H9 (cell line): ENCODE measurements around the gene GPX7. TPM values are rescaled to one million over a fixed set of nuclear protein-coding genes. Genes with fewer than 3 reads are reported as not detected.

ENCODE experiments used
- DNase-seq: peaks from one replicate; pipeline ENCODE4 v3.0.0-alpha.2; 2017
- H2AFZ ChIP-seq: one replicate; pipeline ENCODE4 v1.6.1; 2013; ENCODE audit warnings: mild to moderate bottlenecking, low read length, control low read depth, moderate library complexity
- H2AK5ac ChIP-seq: 2 replicates; pipeline ENCODE4 v1.6.1; 2013; ENCODE audit warnings: low read length, control low read depth, mixed read lengths; ENCODE audit not compliant: insufficient read length
- H2BK120ac ChIP-seq: one replicate; pipeline ENCODE4 v1.6.1; 2013; ENCODE audit warnings: low read depth, mild to moderate bottlenecking, low read length, control low read depth, inconsistent platforms; ENCODE audit not compliant: poor library complexity, severe bottlenecking
- H2BK12ac ChIP-seq: 2 replicates; pipeline ENCODE4 v1.6.1; 2013; ENCODE audit warnings: low read length, control low read depth, mixed read lengths, low read depth; ENCODE audit not compliant: insufficient read length
- H2BK15ac ChIP-seq: 2 replicates; pipeline ENCODE4 v1.6.1; 2013; ENCODE audit warnings: low read depth, low read length, control low read depth
- H2BK20ac ChIP-seq: one replicate; pipeline ENCODE4 v1.6.1; 2013; ENCODE audit warnings: low read depth, mild to moderate bottlenecking, low read length, control low read depth, inconsistent platforms; ENCODE audit not compliant: poor library complexity, severe bottlenecking
- H2BK5ac ChIP-seq: 2 replicates; pipeline ENCODE4 v1.6.1; 2013; ENCODE audit warnings: low read length, control low read depth, mixed read lengths; ENCODE audit not compliant: insufficient read length
- H3K14ac ChIP-seq: 2 replicates; pipeline ENCODE4 v1.6.1; 2013; ENCODE audit warnings: low read length, control low read depth; ENCODE audit not compliant: insufficient read depth
- H3K18ac ChIP-seq: 2 replicates; pipeline ENCODE4 v1.6.1; 2013; ENCODE audit warnings: low read depth, mild to moderate bottlenecking, mixed read lengths, low read length, control low read depth; ENCODE audit not compliant: insufficient read length
- H3K23ac ChIP-seq: 2 replicates; pipeline ENCODE4 v1.6.1; 2013; ENCODE audit warnings: low read length, control low read depth, mixed read lengths, low read depth; ENCODE audit not compliant: insufficient read length
- H3K23me2 ChIP-seq: 2 replicates; pipeline ENCODE4 v1.6.1; 2013; ENCODE audit warnings: low read depth, mild to moderate bottlenecking, mixed read lengths, low read length, control low read depth; ENCODE audit not compliant: insufficient read length, poor library complexity, severe bottlenecking
- H3K27ac ChIP-seq: 2 replicates; pipeline ENCODE4 v1.5.1; 2013; ENCODE audit warnings: low read length, control low read depth, mixed read lengths, low read depth; ENCODE audit not compliant: insufficient read length
- H3K27me3 ChIP-seq: 2 replicates; pipeline ENCODE4 v1.6.1; 2013; ENCODE audit warnings: low read length, control low read depth, inconsistent platforms; ENCODE audit not compliant: insufficient read depth
- H3K4ac ChIP-seq: 2 replicates; pipeline ENCODE4 v1.6.1; 2013; ENCODE audit warnings: low read depth, mild to moderate bottlenecking, control low read depth, inconsistent platforms, low read length, moderate library complexity
- H3K4me1 ChIP-seq: 2 replicates; pipeline ENCODE4 v1.6.1; 2013; ENCODE audit warnings: low read length, control low read depth, inconsistent platforms; ENCODE audit not compliant: insufficient read depth
- H3K4me2 ChIP-seq: 2 replicates; pipeline ENCODE4 v1.6.1; 2013; ENCODE audit warnings: low read length, control low read depth, mixed read lengths; ENCODE audit not compliant: insufficient read length, insufficient read depth
- H3K56ac ChIP-seq: 2 replicates; pipeline ENCODE4 v1.6.1; 2013; ENCODE audit warnings: low read depth, mild to moderate bottlenecking, mixed read lengths, low read length, control low read depth; ENCODE audit not compliant: insufficient read length
- H3K79me1 ChIP-seq: 2 replicates; pipeline ENCODE4 v1.6.1; 2013; ENCODE audit warnings: low read depth, mild to moderate bottlenecking, moderate library complexity, low read length, control low read depth, inconsistent platforms; ENCODE audit not compliant: insufficient read depth, poor library complexity, severe bottlenecking
- H3K79me2 ChIP-seq: 2 replicates; pipeline ENCODE4 v1.6.1; 2013; ENCODE audit warnings: low read length, control low read depth, inconsistent platforms; ENCODE audit not compliant: insufficient read depth
- H3K9ac ChIP-seq: 2 replicates; pipeline ENCODE4 v1.6.1; 2013; ENCODE audit warnings: low read length, control low read depth, mixed read lengths; ENCODE audit not compliant: insufficient read length; ENCODE audit errors: extremely low read depth
- H3K9me3 ChIP-seq: one replicate; pipeline ENCODE4 v1.6.1; 2013; ENCODE audit warnings: low read depth, low read length, inconsistent platforms; ENCODE audit not compliant: control insufficient read depth
- H3T11ph ChIP-seq: one replicate; pipeline ENCODE4 v1.6.1; 2013; ENCODE audit warnings: mild to moderate bottlenecking, low read length, control low read depth, inconsistent platforms
- H4K20me1 ChIP-seq: one replicate; pipeline ENCODE4 v1.6.1; 2013; ENCODE audit not compliant: control insufficient read depth, insufficient read length, insufficient read depth
- H4K5ac ChIP-seq: 2 replicates; pipeline ENCODE4 v1.6.1; 2013; ENCODE audit warnings: low read depth, mild to moderate bottlenecking, mixed read lengths, low read length, control low read depth; ENCODE audit not compliant: insufficient read length
- H4K8ac ChIP-seq: replicated peaks from 2 replicates; pipeline ENCODE4 v1.6.1; 2013; ENCODE audit warnings: low read length, control low read depth, mixed read lengths, low read depth; ENCODE audit not compliant: insufficient read length
- H4K91ac ChIP-seq: 2 replicates; pipeline ENCODE4 v1.6.1; 2013; ENCODE audit warnings: low read depth, mild to moderate bottlenecking, moderate library complexity, mixed read lengths, low read length, control low read depth; ENCODE audit not compliant: insufficient read length
- H3K27ac Mint-ChIP-seq, 3 experiments: 2 replicates in 2 of 3; 3 replicates in 1 of 3; pipeline ENCODE4 v1.8.0; 2020 to 2021; ENCODE audit warnings: mixed read lengths in 3 of 3, mild to moderate bottlenecking in 1 of 3, moderate library complexity in 1 of 3
- H3K27me3 Mint-ChIP-seq: 2 replicates; pipeline ENCODE4 v1.8.0; 2021; ENCODE audit warnings: low read depth, mild to moderate bottlenecking, moderate library complexity, mixed read lengths
- H3K36me3 Mint-ChIP-seq, 3 experiments: 2 replicates in 2 of 3; 3 replicates in 1 of 3; pipeline ENCODE4 v1.8.0; 2020 to 2021; ENCODE audit warnings: low read depth in 3 of 3, mixed read lengths in 3 of 3; ENCODE audit not compliant: insufficient read depth in 1 of 3
- H3K4me1 Mint-ChIP-seq, 2 experiments: 2 replicates each; pipeline ENCODE4 v1.8.0; 2020; ENCODE audit warnings: mixed read lengths in 2 of 2
- H3K4me3 Mint-ChIP-seq, 2 experiments: 2 replicates in 1 of 2; 3 replicates in 1 of 2; pipeline ENCODE4 v1.8.0; 2020 to 2021; ENCODE audit warnings: mild to moderate bottlenecking in 2 of 2, mixed read lengths in 2 of 2, moderate library complexity in 1 of 2
- H3K9me3 Mint-ChIP-seq, 2 experiments: 2 replicates in 1 of 2; 3 replicates in 1 of 2; pipeline ENCODE4 v1.8.0; 2020; ENCODE audit warnings: mild to moderate bottlenecking in 2 of 2, mixed read lengths in 2 of 2, moderate library complexity in 1 of 2
- CTCF ChIP-seq: fragments of 200-600 bp; sonication (generic); conservative IDR thresholded peaks from 3 replicates; pipeline ENCODE4 v1.8.0; 2021; ENCODE audit warnings: antibody characterized with exemption, mild to moderate bottlenecking
- WGBS: extraction: QIAGEN DNeasy Blood & Tissue Kit; methylation state at CpG from one replicate; pipeline ENCODE4 v1.1.7; 2013; ENCODE audit warnings: missing lambda C conversion rate, low lambda C conversion rate, mixed read lengths; ENCODE audit not compliant: insufficient read length; ENCODE audit errors: extremely low coverage; 5-methylcytosine and 5-hydroxymethylcytosine counted together
- total RNA-seq: library from RNA; stranded (reverse); gene quantifications from 2 replicates; pipeline ENCODE4 v1.2.1, GENCODE V29; 2021

GPX7 gene
- total RNA-seq, 1 experiment from 2014 or later = 12.1 TPM

GRCh38 chr1:52592637-52593323 is 9.4 kb upstream of the GPX7 start:
- no peak overlapping the region for H3K4me3 Mint-ChIP-seq
- H2BK120ac ChIP-seq = no peak overlapping the region
- DNase-seq = no peak
- no peaks in the 10 kb centered on the region for H3K27me3 ChIP-seq
- no peaks in the 10 kb centered on the region for H3K79me1 ChIP-seq
- H3K4me1 Mint-ChIP-seq = peaks cover 16 to 30% of the 10 kb centered on the region in 2 experiments
- no peak overlapping the region for H4K8ac ChIP-seq
- H3K56ac ChIP-seq = no peak overlapping the region
- H3T11ph ChIP-seq = no peak overlapping the region
- H3K4me2 ChIP-seq = no peak overlapping the region
- H3K27me3 Mint-ChIP-seq = no peaks in the 10 kb centered on the region
- no peaks in the 10 kb centered on the region for H3K79me2 ChIP-seq
- H2BK15ac ChIP-seq = no peak overlapping the region
- H2BK12ac ChIP-seq = no peak overlapping the region
- H3K9me3 ChIP-seq = no peaks in the 10 kb centered on the region
- H3K9ac ChIP-seq = no peak overlapping the region
- no peak overlapping the region for H4K91ac ChIP-seq
- no peak overlapping the region for H3K27ac ChIP-seq
- H2BK20ac ChIP-seq = no peak overlapping the region
- no peak overlapping the region for H3K23ac ChIP-seq
- no peaks in the 10 kb centered on the region for H3K36me3 Mint-ChIP-seq
- no peaks in the 10 kb centered on the region for H4K20me1 ChIP-seq
- H2AFZ ChIP-seq = no peak overlapping the region
- WGBS = no CpG with 5 or more reads among the region's 5 CpGs
- H3K9me3 Mint-ChIP-seq = no peaks in the 10 kb centered on the region
- H3K4ac ChIP-seq = no peak overlapping the region
- no peak overlapping the region for H3K27ac Mint-ChIP-seq
- H3K23me2 ChIP-seq = no peaks in the 10 kb centered on the region
- no peak overlapping the region for H2BK5ac ChIP-seq
- H4K5ac ChIP-seq = no peak overlapping the region
- no peak overlapping the region for H3K14ac ChIP-seq
- no peak overlapping the region for H2AK5ac ChIP-seq
- no peaks in the 10 kb centered on the region for H3K4me1 ChIP-seq
- TF ChIP-seq CTCF = no peak
- H3K18ac ChIP-seq = no peak overlapping the region
